Upper lobe of left lung (tissue), 6 donors: ENCODE data around the gene IRF2. TPM values are rescaled to one million over a fixed set of nuclear protein-coding genes. Genes with fewer than 3 reads are reported as not detected.

ENCODE experiments used
- ATAC-seq, 2 donors: fragments of 200-7000 bp; cut with Tn5 transposase; one replicate each; pipeline ENCODE4 v1.9.1; 2022; ENCODE audit warnings: mild to moderate bottlenecking in 2 of 2, moderate library complexity in 2 of 2; ENCODE audit not compliant: low FRiP score in 2 of 2
- DNase-seq, 2 donors: peaks; one replicate each; pipeline ENCODE4 v3.0.0-alpha.2; 2019 to 2020
- H3K27ac ChIP-seq, 4 donors: fragments of 200-600 bp; sonication (generic); one replicate each; pipeline ENCODE4 v1.5.1; 2016 to 2019
- H3K27me3 ChIP-seq, 4 donors: fragments of 200-600 bp; sonication (generic); one replicate each; pipeline ENCODE4 v1.5.1; 2017 to 2019
- H3K36me3 ChIP-seq, 4 donors: fragments of 200-600 bp; sonication (generic); one replicate each; pipeline ENCODE4 v1.5.1; 2016 to 2019
- H3K4me1 ChIP-seq, 4 donors: fragments of 200-600 bp; sonication (generic); one replicate each; pipeline ENCODE4 v1.5.1; 2018 to 2019
- H3K4me3 ChIP-seq, 4 donors: fragments of 200-600 bp; sonication (generic); one replicate each; pipeline ENCODE4 v1.5.1; 2017 to 2019; ENCODE audit warnings: mild to moderate bottlenecking in 2 of 4, moderate library complexity in 1 of 4
- H3K9me3 ChIP-seq, 4 donors: fragments of 200-600 bp; sonication (generic); one replicate each; pipeline ENCODE4 v1.5.1; 2018 to 2019
- CTCF ChIP-seq, 6 experiments: fragments of 450-650 bp in 4 of 6; fragments of 200-600 bp in 2 of 6; sonication (generic) in 2 of 6; IDR thresholded peaks; one replicate each; pipeline ENCODE4 v1.5.1; 2016 to 2019; ENCODE audit warnings: antibody characterized with exemption in 6 of 6
- EP300 ChIP-seq, 4 donors: sonication (generic); formaldehyde crosslinking; IDR thresholded peaks; one replicate each; pipeline ENCODE4 v1.5.1; 2017; ENCODE audit warnings: antibody characterized with exemption in 4 of 4, control low read depth in 2 of 4
- POLR2A ChIP-seq, 4 donors: fragments of 450-650 bp; IDR thresholded peaks; one replicate each; pipeline ENCODE4 v1.5.1; 2016 to 2017; ENCODE audit warnings: antibody characterized with exemption in 4 of 4, mild to moderate bottlenecking in 2 of 4
- POLR2AphosphoS5 ChIP-seq, 2 donors: sonication (generic); formaldehyde crosslinking; IDR thresholded peaks; one replicate each; pipeline ENCODE4 v1.5.1; 2017; ENCODE audit warnings: antibody characterized with exemption in 2 of 2
- WGBS, 2 donors: methylation state at CpG; one replicate each; pipeline ENCODE4 v1.1.5; 2017 to 2018; 5-methylcytosine and 5-hydroxymethylcytosine counted together
- total RNA-seq, 6 donors: library from RNA; depleted of rRNA in 4 of 6; stranded (reverse); fragments of >200 nt in 4 of 6; gene quantifications; one replicate each; pipeline versions ENCODE4 v1.1.0 to v1.2.1, GENCODE V29; 2016 to 2021
- donor health status: DM: no; HTN: no; CAD: no; lungs with moderate emphysema.
- donor health status: DM: no; HTN: yes; CAD: no; lungs with severe emphysema.

IRF2 gene
- total RNA-seq, 6 donors from 2014 or later = 25.5 to 46.1 (median 41.7) TPM

DNA sequence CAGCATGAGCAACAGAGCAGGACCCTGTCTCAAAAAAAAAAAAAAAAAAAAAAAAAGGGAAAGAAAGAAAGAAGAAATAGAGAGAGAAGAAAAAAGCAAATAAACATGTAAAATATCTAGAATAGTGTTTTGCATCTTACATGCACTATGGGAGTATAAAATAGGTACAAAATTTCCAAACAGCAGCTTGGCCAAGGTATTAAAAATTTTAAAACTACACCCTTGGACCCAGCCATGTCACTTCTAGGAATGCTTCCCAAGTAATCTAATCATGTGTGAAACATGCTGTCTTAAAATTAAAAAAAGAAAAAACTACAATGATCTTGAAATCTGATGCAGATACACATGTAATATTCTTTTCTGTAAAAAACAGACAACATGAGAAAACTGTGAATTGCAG lies 21.6 kb downstream of the IRF2 start:
- Histone ChIP-seq H3K27ac (no peak overlapping the region), H3K4me3 (no peak overlapping the region), H3K36me3 (peaks cover 0 to 13% (median 1%) of the 10 kb centered on the region in 4 donors), H3K9me3 (no peaks in the 10 kb centered on the region), H3K4me1 (peaks cover 63 to 74% (median 66%) of the 10 kb centered on the region in 4 donors), H3K27me3 (no peaks in the 10 kb centered on the region)
- no peak for DNase-seq
- no peak for ATAC-seq
- no peak for TF ChIP-seq POLR2AphosphoS5 (IDR thresholded peaks at IDR 0.05)
- no peak for TF ChIP-seq POLR2A (IDR thresholded peaks at IDR 0.05)
- no peak for TF ChIP-seq EP300 (IDR thresholded peaks at IDR 0.05)
- TF ChIP-seq CTCF (IDR thresholded peaks at IDR 0.05) = no peak

- TF ChIP-seq POLR2AphosphoS5 (IDR thresholded peaks at IDR 0.05) = no peak
- Histone ChIP-seq H3K27ac (peak overlapping the region; percentile 26 to 55 (median 45)), H3K27me3 (no peaks in the 10 kb centered on the region), H3K36me3 (peaks cover 0 to 12% (median 1%) of the 10 kb centered on the region in 4 donors), H3K4me1 (peaks cover 69 to 73% (median 70%) of the 10 kb centered on the region in 4 donors), H3K9me3 (no peaks in the 10 kb centered on the region), H3K4me3 (no peak overlapping the region)
- no peak for DNase-seq
- no peak for ATAC-seq
Observed at GRCh38 chr4:184451726-184452125, 22.6 kb downstream of the IRF2 start.

DNA sequence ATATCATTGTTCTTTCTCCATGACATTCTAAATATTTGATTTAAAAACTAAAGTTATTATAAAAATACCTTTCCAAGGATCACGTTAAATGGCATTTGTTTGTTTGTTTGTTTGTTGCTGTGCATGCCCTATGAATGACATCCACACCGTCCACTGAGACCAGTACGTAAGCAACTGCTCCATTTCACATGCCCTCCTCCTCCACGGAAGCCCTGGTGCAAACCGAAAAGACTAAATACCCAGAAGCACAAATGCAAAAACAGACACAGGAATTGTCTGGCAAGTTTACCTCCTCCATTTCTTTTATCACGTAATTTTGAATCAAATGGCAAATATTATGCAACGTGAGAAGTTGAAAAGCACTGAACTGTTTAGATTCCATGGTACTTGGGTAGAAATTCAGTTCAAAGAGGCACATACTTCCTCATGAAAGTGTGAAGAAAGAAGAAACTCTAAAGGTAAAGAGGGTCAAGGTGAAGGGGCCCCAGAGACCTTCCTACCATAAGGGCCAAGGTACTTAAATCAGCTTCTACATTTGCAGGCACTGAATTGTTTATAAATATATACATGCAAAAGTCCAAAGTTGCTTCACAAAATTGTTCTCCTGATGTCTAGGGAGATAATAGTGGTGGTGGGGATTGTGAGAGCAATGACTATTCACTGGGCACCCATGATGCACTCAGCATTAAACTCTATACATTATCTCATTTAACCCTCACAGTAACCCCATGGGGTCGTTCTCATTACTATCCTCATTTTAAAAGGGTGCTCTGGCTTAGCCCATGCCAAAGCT lies 23.4 kb downstream of the IRF2 start:
- H3K36me3 ChIP-seq = peaks cover 0 to 6% (median 1%) of the 10 kb centered on the region in 4 donors
- no peaks in the 10 kb centered on the region for H3K27me3 ChIP-seq
- no peak for DNase-seq
- no peak overlapping the region for H3K4me3 ChIP-seq
- peak overlapping the region; percentile 26 to 87 (median 52) for H3K27ac ChIP-seq
- no peak for TF ChIP-seq EP300 (IDR thresholded peaks at IDR 0.05)
- TF ChIP-seq POLR2AphosphoS5 (IDR thresholded peaks at IDR 0.05) = no peak
- TF ChIP-seq POLR2A (IDR thresholded peaks at IDR 0.05) = no peak
- TF ChIP-seq CTCF (IDR thresholded peaks at IDR 0.05) = no peak
- ATAC-seq = no peak
- H3K4me1 ChIP-seq = peaks cover 69 to 77% (median 72%) of the 10 kb centered on the region in 4 donors
- no peaks in the 10 kb centered on the region for H3K9me3 ChIP-seq
- 59 to 61% methylated on average over 8 of the region's 8 CpGs for WGBS, 2 donors

DNA sequence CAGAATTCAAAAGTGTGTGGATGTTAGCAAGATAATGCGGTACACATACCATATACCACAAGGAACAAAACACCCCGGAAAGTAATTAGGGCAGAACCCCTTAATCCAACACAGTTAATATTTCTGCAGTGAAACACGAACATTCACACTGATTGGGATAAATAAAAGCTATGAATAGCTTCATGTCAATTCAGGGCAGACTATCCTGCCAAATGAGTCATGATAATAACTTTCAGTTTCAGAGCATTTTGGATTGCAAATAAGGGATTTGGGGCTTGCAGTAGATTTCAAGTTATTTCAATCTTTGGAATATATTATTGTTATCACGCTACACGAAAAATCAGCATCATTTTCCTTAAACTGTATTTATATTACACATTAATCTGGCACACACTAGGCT lies 24.3 kb downstream of the IRF2 start:
- no peak for TF ChIP-seq POLR2A (IDR thresholded peaks at IDR 0.05)
- no peak for TF ChIP-seq CTCF (IDR thresholded peaks at IDR 0.05)
- TF ChIP-seq EP300 (IDR thresholded peaks at IDR 0.05) = no peak
- no peak for TF ChIP-seq POLR2AphosphoS5 (IDR thresholded peaks at IDR 0.05)
- Histone ChIP-seq H3K4me3 (no peak overlapping the region), H3K27ac (peak overlapping the region; percentile 80 to 90 (median 87)), H3K4me1 (peaks cover 73 to 81% (median 78%) of the 10 kb centered on the region in 4 donors), H3K9me3 (no peaks in the 10 kb centered on the region), H3K36me3 (peaks cover 0 to 6% (median 1%) of the 10 kb centered on the region in 4 donors), H3K27me3 (no peaks in the 10 kb centered on the region)
- no peak for DNase-seq
- 48 to 73% methylated on average over 5 of the region's 5 CpGs for WGBS, 2 donors
- peak in 1 of 2 donors; percentile 59 for ATAC-seq

GRCh38 chr4:184448821-184449220 lies 25.5 kb downstream of the IRF2 start:
- Histone ChIP-seq H3K36me3 (peaks cover 0 to 6% (median 1%) of the 10 kb centered on the region in 4 donors), H3K27me3 (no peaks in the 10 kb centered on the region), H3K27ac (peak overlapping the region; percentile 80 to 90 (median 87)), H3K9me3 (no peaks in the 10 kb centered on the region), H3K4me3 (peak overlapping the region; percentile 11 to 46 (median 36)), H3K4me1 (peaks cover 69 to 81% (median 78%) of the 10 kb centered on the region in 4 donors)
- ATAC-seq (peak; percentile 81 to 87), DNase-seq (peak in 1 of 2 donors; percentile 67)
- TF ChIP-seq POLR2A (IDR thresholded peaks at IDR 0.05) (no peak), POLR2AphosphoS5 (IDR thresholded peaks at IDR 0.05) (peak in 1 of 2 donors; percentile 64), EP300 (IDR thresholded peaks at IDR 0.05) (no peak)
- 0 to 2% methylated on average over 10 of the region's 10 CpGs for WGBS, 2 donors
